Stimulated activated CD8-positive, alpha-beta memory T cell treated with anti-CD3 and anti-CD28 coated beads, Interleukin-4, amount 100 ng/mL, for 48 hours (primary cell): ENCODE data around the gene ZC3H12C.

Source experiments
- DNase-seq: peaks from one replicate; pipeline ENCODE4 v3.0.0-alpha.2; 2020

Gene ZC3H12C

GRCh38 chr11:110100476-110101240 lies 7.5 kb downstream of the ZC3H12C start:
- no peak for DNase-seq

- no peak for DNase-seq
Observed at GRCh38 chr11:110106713-110107274, 13.6 kb downstream of the ZC3H12C start.

- no peak for DNase-seq
Observed at GRCh38 chr11:110110854-110111253, 17.7 kb downstream of the ZC3H12C start.

- DNase-seq, result no peak
Observed at GRCh38 chr11:110112457-110112856, 19.3 kb downstream of the ZC3H12C start.

GRCh38 chr11:110113505-110113904 lies 20.3 kb downstream of the ZC3H12C start:
- DNase-seq, result no peak

GRCh38 chr11:110113973-110114372 lies 20.8 kb downstream of the ZC3H12C start:
- DNase-seq, result no peak

- no peak for DNase-seq
Observed at GRCh38 chr11:110119317-110119716, 26.1 kb downstream of the ZC3H12C start.

GRCh38 chr11:110121204-110121603 lies 28.0 kb downstream of the ZC3H12C start:
- DNase-seq, result no peak

GRCh38 chr11:110123003-110123402 lies 29.8 kb downstream of the ZC3H12C start:
- DNase-seq, result no peak

- DNase-seq, result no peak
Observed at GRCh38 chr11:110124605-110125004, 31.4 kb downstream of the ZC3H12C start.

- DNase-seq, result no peak
Observed at GRCh38 chr11:110125632-110126031, 32.4 kb downstream of the ZC3H12C start.

- no peak for DNase-seq
Observed at GRCh38 chr11:110126936-110127335, 33.7 kb downstream of the ZC3H12C start.

GRCh38 chr11:110128161-110128560 lies 35.0 kb downstream of the ZC3H12C start:
- DNase-seq, result no peak

- DNase-seq, result no peak
Observed at GRCh38 chr11:110130642-110131238, 37.5 kb downstream of the ZC3H12C start.

- DNase-seq, result no peak
Observed at GRCh38 chr11:110131386-110132123, 38.4 kb downstream of the ZC3H12C start.

GRCh38 chr11:110133160-110133559 lies 40.0 kb downstream of the ZC3H12C start:
- DNase-seq, result no peak

- DNase-seq, result no peak
Observed at GRCh38 chr11:110134110-110134509, 40.9 kb downstream of the ZC3H12C start.

- DNase-seq, result no peak
Observed at GRCh38 chr11:110141812-110142211, 48.6 kb downstream of the ZC3H12C start.

- no peak for DNase-seq
Observed at GRCh38 chr11:110147962-110148709, 54.9 kb downstream of the ZC3H12C start.

- DNase-seq, result no peak
Observed at GRCh38 chr11:110148775-110149744, 55.9 kb downstream of the ZC3H12C start.

- no peak for DNase-seq
Observed at GRCh38 chr11:110152199-110152598, 59.0 kb downstream of the ZC3H12C start.

GRCh38 chr11:110153474-110153873 lies 60.3 kb downstream of the ZC3H12C start:
- DNase-seq, result no peak
